Measurements from ENCODE around the gene TMEM52. TPM values are rescaled to one million over a fixed set of nuclear protein-coding genes. Genes with fewer than 3 reads are reported as not detected.

Gene TMEM52
- total RNA-seq, 1 experiment from 2014 or later, result 4.1 TPM

GRCh38 chr1:1963570-1963969, 44.5 kb upstream of the TMEM52 start:
- POLR2A ChIA-PET (ENCODE audit: low non-redundant PET), result no interaction called here
- Histone ChIP-seq H3K36me3 (ENCODE audit: insufficient read depth, low read length, poor library complexity, severe bottlenecking) (no peaks in the 10 kb centered on the region), H3K4me3 (ENCODE audit: low read depth, low read length, poor library complexity, severe bottlenecking) (no peak overlapping the region), H3K27me3 (replicated peaks; ENCODE audit: insufficient read depth, low read depth, low read length, poor library complexity) (no peaks in the 10 kb centered on the region), H3K4me1 (ENCODE audit: insufficient read depth, low read length, poor library complexity, severe bottlenecking) (peaks cover 3% of the 10 kb centered on the region), H3K9me3 (ENCODE audit: low read depth, low read length, poor library complexity, severe bottlenecking) (no peaks in the 10 kb centered on the region), H3K27ac (ENCODE audit: low read depth, low read length, poor library complexity, severe bottlenecking) (no peak overlapping the region)
- no peak for DNase-seq (ENCODE audit: low spot score)
- intact Hi-C loops (cut with micrococcal nuclease; ENCODE audit: unreplicated experiment), result no loop called here
- no peak for TF ChIP-seq EZH2 (IDR thresholded peaks at IDR 0.05; ENCODE audit: borderline replicate concordance, low read depth, low read length, poor library complexity, severe bottlenecking)
- TF ChIP-seq, protein P1, sequence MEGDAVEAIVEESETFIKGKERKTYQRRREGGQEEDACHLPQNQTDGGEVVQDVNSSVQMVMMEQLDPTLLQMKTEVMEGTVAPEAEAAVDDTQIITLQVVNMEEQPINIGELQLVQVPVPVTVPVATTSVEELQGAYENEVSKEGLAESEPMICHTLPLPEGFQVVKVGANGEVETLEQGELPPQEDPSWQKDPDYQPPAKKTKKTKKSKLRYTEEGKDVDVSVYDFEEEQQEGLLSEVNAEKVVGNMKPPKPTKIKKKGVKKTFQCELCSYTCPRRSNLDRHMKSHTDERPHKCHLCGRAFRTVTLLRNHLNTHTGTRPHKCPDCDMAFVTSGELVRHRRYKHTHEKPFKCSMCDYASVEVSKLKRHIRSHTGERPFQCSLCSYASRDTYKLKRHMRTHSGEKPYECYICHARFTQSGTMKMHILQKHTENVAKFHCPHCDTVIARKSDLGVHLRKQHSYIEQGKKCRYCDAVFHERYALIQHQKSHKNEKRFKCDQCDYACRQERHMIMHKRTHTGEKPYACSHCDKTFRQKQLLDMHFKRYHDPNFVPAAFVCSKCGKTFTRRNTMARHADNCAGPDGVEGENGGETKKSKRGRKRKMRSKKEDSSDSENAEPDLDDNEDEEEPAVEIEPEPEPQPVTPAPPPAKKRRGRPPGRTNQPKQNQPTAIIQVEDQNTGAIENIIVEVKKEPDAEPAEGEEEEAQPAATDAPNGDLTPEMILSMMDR (conservative IDR thresholded peaks at IDR 0.05; ENCODE audit: low read depth, low read length), result no peak
- BruUV-seq (replicated peaks), result no TSS peak
- CTCF ChIA-PET, result interaction anchor here (3.8 kb wide), 1 partner anchor 81 kb away, joined by 23 read pairs; no protein-coding TSS in a partner anchor

- TF ChIP-seq, protein P1 (conservative IDR thresholded peaks at IDR 0.05; ENCODE audit: low read depth, low read length), result no peak
- TF ChIP-seq EZH2 (IDR thresholded peaks at IDR 0.05; ENCODE audit: borderline replicate concordance, low read depth, low read length, poor library complexity, severe bottlenecking), result no peak
- peaks cover 3% of the 10 kb centered on the region for H3K4me1 ChIP-seq (ENCODE audit: insufficient read depth, low read length, poor library complexity, severe bottlenecking)
- no peaks in the 10 kb centered on the region for H3K36me3 ChIP-seq (ENCODE audit: insufficient read depth, low read length, poor library complexity, severe bottlenecking)
- no peak for DNase-seq (ENCODE audit: low spot score)
- CTCF ChIA-PET, result interaction anchor here (3.8 kb wide), 1 partner anchor 82 kb away, joined by 23 read pairs; no protein-coding TSS in a partner anchor
- POLR2A ChIA-PET (ENCODE audit: low non-redundant PET), result no interaction called here
- H3K9me3 ChIP-seq (ENCODE audit: low read depth, low read length, poor library complexity, severe bottlenecking), result no peaks in the 10 kb centered on the region
- intact Hi-C loops (cut with micrococcal nuclease; ENCODE audit: unreplicated experiment), result no loop called here
- H3K4me3 ChIP-seq (ENCODE audit: low read depth, low read length, poor library complexity, severe bottlenecking), result no peak overlapping the region
- no peaks in the 10 kb centered on the region for H3K27me3 ChIP-seq (replicated peaks; ENCODE audit: insufficient read depth, low read depth, low read length, poor library complexity)
- H3K27ac ChIP-seq (ENCODE audit: low read depth, low read length, poor library complexity, severe bottlenecking), result no peak overlapping the region
- no TSS peak for BruUV-seq (replicated peaks)
Measured at GRCh38 chr1:1962752-1963151, 43.7 kb upstream of the TMEM52 start.

DNA sequence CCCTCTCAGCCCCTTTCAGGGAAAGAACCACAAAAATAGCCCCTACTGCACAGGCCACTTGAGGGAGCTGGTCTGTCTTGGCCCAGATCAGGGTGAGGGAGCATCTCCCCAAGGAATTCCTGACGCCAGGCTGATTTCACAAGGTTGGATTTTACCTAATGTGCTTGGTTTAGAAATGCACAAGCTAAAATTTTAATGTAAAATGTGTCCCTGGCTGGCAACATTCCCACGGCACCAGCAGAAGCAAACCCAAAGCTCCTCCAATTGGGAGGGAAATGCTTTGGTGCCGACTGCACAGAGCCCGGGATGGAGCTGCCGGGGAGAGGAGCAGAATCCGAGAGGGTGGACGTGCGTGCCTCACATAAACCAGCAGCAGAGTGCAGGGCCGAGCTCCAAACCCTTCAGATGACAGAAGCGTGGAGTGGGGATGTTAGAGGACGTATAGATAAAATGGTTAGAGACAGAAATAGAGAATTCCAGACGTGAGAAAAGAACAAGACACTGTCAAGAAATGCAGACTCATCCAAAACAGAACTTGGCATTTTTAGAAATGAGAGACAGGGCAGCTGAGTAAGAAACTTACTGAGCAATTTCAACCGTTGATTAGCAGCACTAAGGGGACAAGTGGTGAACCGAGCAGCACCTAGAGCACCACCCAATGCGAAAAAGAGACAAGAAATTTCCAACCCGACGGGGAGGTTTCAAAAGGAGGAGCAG, 41.6 kb upstream of the TMEM52 start:
- TF ChIP-seq, protein P1 (conservative IDR thresholded peaks at IDR 0.05; ENCODE audit: low read depth, low read length), result no peak
- TF ChIP-seq EZH2 (IDR thresholded peaks at IDR 0.05; ENCODE audit: borderline replicate concordance, low read depth, low read length, poor library complexity, severe bottlenecking), result no peak
- no peak overlapping the region for H3K4me3 ChIP-seq (ENCODE audit: low read depth, low read length, poor library complexity, severe bottlenecking)
- intact Hi-C loops (cut with micrococcal nuclease; ENCODE audit: unreplicated experiment), result loop anchor here (1.0 kb wide), 1 partner anchor 85 kb away; no protein-coding TSS in a partner anchor
- peaks cover 3% of the 10 kb centered on the region for H3K4me1 ChIP-seq (ENCODE audit: insufficient read depth, low read length, poor library complexity, severe bottlenecking)
- H3K27me3 ChIP-seq (replicated peaks; ENCODE audit: insufficient read depth, low read depth, low read length, poor library complexity), result no peaks in the 10 kb centered on the region
- no peak overlapping the region for H3K27ac ChIP-seq (ENCODE audit: low read depth, low read length, poor library complexity, severe bottlenecking)
- no peaks in the 10 kb centered on the region for H3K36me3 ChIP-seq (ENCODE audit: insufficient read depth, low read length, poor library complexity, severe bottlenecking)
- ChIA-PET CTCF (interaction anchor here (3.8 kb wide), 1 partner anchor 84 kb away, joined by 23 read pairs; no protein-coding TSS in a partner anchor), POLR2A (ENCODE audit: low non-redundant PET) (no interaction called here)
- no TSS peak for BruUV-seq (replicated peaks)
- DNase-seq (ENCODE audit: low spot score), result no peak
- no peaks in the 10 kb centered on the region for H3K9me3 ChIP-seq (ENCODE audit: low read depth, low read length, poor library complexity, severe bottlenecking)

Data from A673 (cell line).